Measurements from ENCODE around the gene PWWP2B.
"Not testable (repeated sequence)": the region's sequence is repeated elsewhere in the genome, so short reads cannot be mapped to it uniquely, and the experiment has no call there.

PWWP2B gene

GRCh38 chr10:132397036-132397541, at the start of gene PWWP2B:
Gene PWWP2B, plus strand, starts transcription at chr10:132397200. Its CDS starts 27 bp downstream, at chr10:132397227.
- DNase-seq: no peak

GRCh38 chr10:132347211-132347930, 49.6 kb upstream of the PWWP2B start:
- DNase-seq: no peak

GRCh38 chr10:132347931-132348267, 49.1 kb upstream of the PWWP2B start:
- DNase-seq: no peak

- DNase-seq: no peak
Measured at GRCh38 chr10:132349766-132350165, 47.2 kb upstream of the PWWP2B start.

- DNase-seq: no peak
Measured at GRCh38 chr10:132350391-132350790, 46.6 kb upstream of the PWWP2B start.

- no peak for DNase-seq
Measured at GRCh38 chr10:132350946-132351345, 46.1 kb upstream of the PWWP2B start.

- no peak for DNase-seq
Measured at GRCh38 chr10:132351611-132352010, 45.4 kb upstream of the PWWP2B start.

- not testable (repeated sequence) for DNase-seq
Measured at GRCh38 chr10:132352462-132353308, 44.3 kb upstream of the PWWP2B start.

GRCh38 chr10:132353456-132354355, 43.3 kb upstream of the PWWP2B start:
- DNase-seq: no peak

- DNase-seq: no peak
Measured at GRCh38 chr10:132354356-132355094, 42.5 kb upstream of the PWWP2B start.

- DNase-seq: no peak
Measured at GRCh38 chr10:132355297-132355696, 41.7 kb upstream of the PWWP2B start.

- DNase-seq: no peak
Measured at GRCh38 chr10:132355754-132356153, 41.2 kb upstream of the PWWP2B start.

- DNase-seq: no peak
Measured at GRCh38 chr10:132356621-132357195, 40.3 kb upstream of the PWWP2B start.

GRCh38 chr10:132357286-132358058, 39.5 kb upstream of the PWWP2B start:
- DNase-seq: no peak

GRCh38 chr10:132359305-132360040, 37.5 kb upstream of the PWWP2B start:
- no peak for DNase-seq

GRCh38 chr10:132360766-132361447, 36.1 kb upstream of the PWWP2B start:
- no peak for DNase-seq

- no peak for DNase-seq
Measured at GRCh38 chr10:132361581-132362101, 35.4 kb upstream of the PWWP2B start.

GRCh38 chr10:132362151-132362611, 34.8 kb upstream of the PWWP2B start:
- DNase-seq: no peak

GRCh38 chr10:132363376-132363775, 33.6 kb upstream of the PWWP2B start:
- DNase-seq: no peak

Measured in KG1 (cell line).